ENCODE measurements around the gene PSME2.

DNA sequence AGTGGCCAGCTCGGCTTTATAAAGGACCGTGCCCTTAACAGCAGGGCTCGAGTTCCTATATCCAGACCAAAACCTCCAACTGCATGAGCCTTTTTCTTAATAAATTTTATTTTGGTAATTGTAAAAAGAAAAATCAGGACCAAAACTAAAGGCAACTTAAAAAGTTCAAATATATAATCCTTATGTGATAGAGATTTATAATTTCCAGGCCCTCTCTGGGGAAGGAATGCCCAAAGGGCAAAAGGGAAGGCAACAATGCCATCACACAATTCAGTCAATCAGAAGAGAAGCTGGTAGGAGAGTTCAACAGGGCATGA lies 42.6 kb upstream of the PSME2 start:
- TF ChIP-seq POLR2A (IDR thresholded peaks at IDR 0.05) (no peak), CTCF (IDR thresholded peaks at IDR 0.05 in 4 of 5, conservative IDR thresholded peaks at IDR 0.05 in 1 of 5) (no peak)

Measured in gastrocnemius medialis (tissue), 4 donors.